K562 (cell line): ENCODE results near the gene HPCA. TPM values are rescaled to one million over a fixed set of nuclear protein-coding genes. Genes with fewer than 3 reads are reported as not detected.

Source experiments
- CBFA2T2 ChIP-seq: fragments of 450-650 bp; conservative IDR thresholded peaks from 2 replicates; pipeline ENCODE4 v1.6.1; 2017; ENCODE audit warnings: mild to moderate bottlenecking
- CEBPB ChIP-seq: fragments of 450-650 bp; IDR thresholded peaks from 2 replicates; pipeline ENCODE4 v1.6.1; 2016; ENCODE audit warnings: missing genetic modification characterization, missing compliant biosample characterization
- CHD1 ChIP-seq: fragments of 200-600 bp; sonication (generic); IDR thresholded peaks from one replicate; pipeline ENCODE4 v1.6.1; 2012; ENCODE audit warnings: mild to moderate bottlenecking, moderate library complexity, low read length, inconsistent platforms
- NFE2 ChIP-seq: IDR thresholded peaks from 2 replicates; pipeline ENCODE4 v1.6.1; 2014; ENCODE audit warnings: antibody characterized with exemption, low read depth
- PHB ChIP-seq: fragments of 250-450 bp; sonication (Bioruptor Pico); IDR thresholded peaks from 2 replicates; pipeline ENCODE4 v1.5.0; 2021
- SMARCE1 ChIP-seq: fragments of 450-650 bp; IDR thresholded peaks from 2 replicates; pipeline ENCODE4 v1.7.1; 2016; ENCODE audit warnings: mild to moderate bottlenecking
- TCFL5 ChIP-seq: fragments of 250-450 bp; sonication (Bioruptor Pico); conservative IDR thresholded peaks from 2 replicates; pipeline ENCODE4 v1.6.1; 2021; ENCODE audit warnings: mild to moderate bottlenecking, moderate library complexity, matching md5 sums
- TEAD4 ChIP-seq, 2 experiments: sonication (generic) in 1 of 2; formaldehyde crosslinking in 1 of 2; IDR thresholded peaks; 2 replicates each; pipeline versions ENCODE4 v1.6.1 to v1.8.0; 2012 to 2022; ENCODE audit warnings: borderline replicate concordance in 1 of 2, inconsistent platforms in 1 of 2, low read length in 1 of 2, mild to moderate bottlenecking in 1 of 2, missing genetic modification reagents in 1 of 2
- THRB ChIP-seq: fragments of 450-650 bp; formaldehyde crosslinking; conservative IDR thresholded peaks from 2 replicates; pipeline ENCODE4 v1.4.0; 2022; ENCODE audit warnings: mild to moderate bottlenecking, missing genetic modification characterization
- VEZF1 ChIP-seq: fragments of 200-800 bp; sonication (Bioruptor generic); IDR thresholded peaks from 2 replicates; pipeline ENCODE4 v1.6.1; 2017; ENCODE audit warnings: missing genetic modification characterization, missing compliant biosample characterization
- ZNF146 ChIP-seq: IDR thresholded peaks from one replicate; pipeline ENCODE4 v1.6.1; 2018; ENCODE audit warnings: missing compliant biosample characterization; ENCODE audit not compliant: unreplicated experiment
- ZNF318 ChIP-seq, 2 experiments: fragments of 450-650 bp; IDR thresholded peaks; 2 replicates each; pipeline ENCODE4 v1.6.1; 2016; ENCODE audit warnings: mild to moderate bottlenecking in 2 of 2, borderline replicate concordance in 1 of 2, low read depth in 1 of 2, moderate library complexity in 1 of 2
- ZNF408 ChIP-seq: fragments of 250-450 bp; sonication (Bioruptor Pico); IDR thresholded peaks from 2 replicates; pipeline ENCODE4 v1.4.0; 2020; ENCODE audit warnings: low read depth, mild to moderate bottlenecking, moderate library complexity
- ZNF507 ChIP-seq: conservative IDR thresholded peaks from 2 replicates; pipeline ENCODE4 v1.6.1; 2017; ENCODE audit warnings: missing genetic modification characterization, missing compliant biosample characterization
- polyA plus RNA-seq, 8 experiments: library from polyadenylated mRNA; depleted of rRNA in 4 of 8; stranded (reverse) in 5 of 8; unstranded in 3 of 8; fragments of >200 nt; fragmentation: Nextera tagmentation in 2 of 8; fragmentation: Illumina TruSeq in 1 of 8; extraction: Ambion mirVana in 2 of 8; extraction: Trizol in 1 of 8; gene quantifications; 2 replicates each; pipeline versions ENCODE4 v1.2.1 to v1.2.3, GENCODE V29; 2011 to 2014; ENCODE audit warnings: inconsistent platforms in 1 of 8, missing spikeins in 1 of 8
- total RNA-seq, 7 experiments: library from RNA; depleted of rRNA in 6 of 7; stranded (reverse); fragments of >200 nt in 6 of 7; fragmentation: Illumina TruSeq in 2 of 7; extraction: Trizol in 2 of 7; gene quantifications; 2 replicates each; pipeline versions ENCODE4 v1.2.1 to v1.2.3, GENCODE V29; 2011 to 2021; ENCODE audit warnings: low replicate concordance in 1 of 7

Gene HPCA
- total and polyA plus RNA-seq, 9 of the 15 experiments (the other 6 are each of a cell fraction or from before 2014, with no cell fraction given): not detected

GRCh38 chr1:32926562-32926961, 40.3 kb downstream of the HPCA start (continued):
- TF ChIP-seq VEZF1 (CRISPR knock-in tag) (0 out of 2 replicates have a peak, but pooled peaks have one; percentile 21), THRB (CRISPR knock-in tag) (no peak), SMARCE1 (no peak), CBFA2T2 (0 out of 2 replicates have a peak, but pooled peaks have one; percentile 10), CHD1 (no peak), NFE2 (no peak), CEBPB (tag) (0 out of 2 replicates have a peak, but pooled peaks have one; percentile 12), ZNF146 (CRISPR knock-in tag) (no peak), ZNF318 (IDR thresholded peaks at IDR 0.05; ENCODE audit: borderline replicate concordance in 1 of 2, low read depth in 1 of 2) (no peak), TCFL5 (CRISPR knock-in tag) (no peak), ZNF507 (tag) (no peak), TEAD4 (IDR thresholded peaks at IDR 0.05; ENCODE audit: low read length) (peak; percentile 29; the same call in 1 of the 2 replicates), TEAD4 (CRISPR knock-in tag; IDR thresholded peaks at IDR 0.05; ENCODE audit: borderline replicate concordance) (no peak), ZNF408 (CRISPR knock-in tag) (no peak), PHB (CRISPR knock-in tag) (no peak)
